ENCODE data around the gene ARHGEF9.
"Not testable (repeated sequence)": the region's sequence is repeated elsewhere in the genome, so short reads cannot be mapped to it uniquely, and the experiment has no call there.

DNA sequence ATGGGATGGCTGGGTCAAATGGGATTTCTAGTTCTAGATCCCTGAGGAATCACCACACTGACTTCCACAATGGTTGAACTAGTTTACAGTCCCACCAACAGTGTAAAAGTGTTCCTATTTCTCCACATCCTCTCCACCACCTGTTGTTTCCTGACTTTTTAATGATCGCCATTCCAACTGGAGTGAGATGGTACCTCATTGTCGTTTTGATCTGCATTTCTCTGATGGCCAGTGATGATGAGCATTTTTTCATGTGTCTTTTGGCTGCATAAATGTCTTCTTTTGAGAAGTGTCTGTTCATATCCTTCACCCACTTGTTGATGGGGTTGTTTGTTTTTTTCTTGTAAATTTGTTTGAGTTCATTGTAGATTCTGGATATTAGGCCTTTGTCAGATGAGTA lies 139.3 kb downstream of the ARHGEF9 start:
- TF ChIP-seq, protein P1, sequence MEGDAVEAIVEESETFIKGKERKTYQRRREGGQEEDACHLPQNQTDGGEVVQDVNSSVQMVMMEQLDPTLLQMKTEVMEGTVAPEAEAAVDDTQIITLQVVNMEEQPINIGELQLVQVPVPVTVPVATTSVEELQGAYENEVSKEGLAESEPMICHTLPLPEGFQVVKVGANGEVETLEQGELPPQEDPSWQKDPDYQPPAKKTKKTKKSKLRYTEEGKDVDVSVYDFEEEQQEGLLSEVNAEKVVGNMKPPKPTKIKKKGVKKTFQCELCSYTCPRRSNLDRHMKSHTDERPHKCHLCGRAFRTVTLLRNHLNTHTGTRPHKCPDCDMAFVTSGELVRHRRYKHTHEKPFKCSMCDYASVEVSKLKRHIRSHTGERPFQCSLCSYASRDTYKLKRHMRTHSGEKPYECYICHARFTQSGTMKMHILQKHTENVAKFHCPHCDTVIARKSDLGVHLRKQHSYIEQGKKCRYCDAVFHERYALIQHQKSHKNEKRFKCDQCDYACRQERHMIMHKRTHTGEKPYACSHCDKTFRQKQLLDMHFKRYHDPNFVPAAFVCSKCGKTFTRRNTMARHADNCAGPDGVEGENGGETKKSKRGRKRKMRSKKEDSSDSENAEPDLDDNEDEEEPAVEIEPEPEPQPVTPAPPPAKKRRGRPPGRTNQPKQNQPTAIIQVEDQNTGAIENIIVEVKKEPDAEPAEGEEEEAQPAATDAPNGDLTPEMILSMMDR (IDR thresholded peaks at IDR 0.05) = not testable (repeated sequence)
- TF ChIP-seq POLR2A (IDR thresholded peaks at IDR 0.05) = not testable (repeated sequence)
